ENCODE results near the gene SQSTM1. TPM values are rescaled to one million over a fixed set of nuclear protein-coding genes. Genes with fewer than 3 reads are reported as not detected.
"Not testable (repeated sequence)": the region's sequence is repeated elsewhere in the genome, so short reads cannot be mapped to it uniquely, and the experiment has no call there.

The SQSTM1 gene
- polyA plus RNA-seq, 3 donors = 149 to 259 (median 177) TPM

- 84 to 94% (median 85%) methylated on average over 15 of the region's 15 CpGs for WGBS, 3 donors
- H3K27ac ChIP-seq (ENCODE audit: low read depth, low read length) = no peak overlapping the region
Measured at GRCh38 chr5:179865491-179866240, 45.0 kb downstream of the SQSTM1 start.

- WGBS, 3 donors = 81 to 86% (median 86%) methylated on average over 21 of the region's 21 CpGs
- no peak overlapping the region for H3K27ac ChIP-seq (ENCODE audit: low read depth, low read length)
Measured at GRCh38 chr5:179866241-179867078, 45.8 kb downstream of the SQSTM1 start.

GRCh38 chr5:179867079-179867465 lies 46.4 kb downstream of the SQSTM1 start:
- 89 to 91% (median 90%) methylated on average over 6 of the region's 6 CpGs for WGBS, 3 donors
- H3K27ac ChIP-seq (ENCODE audit: low read depth, low read length) = no peak overlapping the region

- 85 to 91% (median 90%) methylated on average over 10 to 11 of the region's 11 CpGs for WGBS, 3 donors
- no peak overlapping the region for H3K27ac ChIP-seq (ENCODE audit: low read depth, low read length)
Measured at GRCh38 chr5:179867476-179867875, 46.8 kb downstream of the SQSTM1 start.

GRCh38 chr5:179868541-179868940 lies 47.8 kb downstream of the SQSTM1 start:
- WGBS, 3 donors = 92 to 98% (median 97%) methylated on average over 14 of the region's 14 CpGs
- no peak overlapping the region for H3K27ac ChIP-seq (ENCODE audit: low read depth, low read length)

- WGBS, 3 donors = 87 to 92% (median 88%) methylated on average over 5 of the region's 5 CpGs
- H3K27ac ChIP-seq (ENCODE audit: low read depth, low read length) = no peak overlapping the region
Measured at GRCh38 chr5:179869101-179869500, 48.4 kb downstream of the SQSTM1 start.

- WGBS, 3 donors = 88 to 91% (median 89%) methylated on average over 16 of the region's 16 CpGs
- no peak overlapping the region for H3K27ac ChIP-seq (ENCODE audit: low read depth, low read length)
Measured at GRCh38 chr5:179869641-179870402, 49.1 kb downstream of the SQSTM1 start.

GRCh38 chr5:179870403-179870903 lies 49.7 kb downstream of the SQSTM1 start:
- no peak overlapping the region for H3K27ac ChIP-seq (ENCODE audit: low read depth, low read length)
- 74 to 83% (median 81%) methylated on average over 17 of the region's 17 CpGs for WGBS, 3 donors

GRCh38 chr5:179870952-179871351 lies 50.2 kb downstream of the SQSTM1 start:
- H3K27ac ChIP-seq (ENCODE audit: low read depth, low read length) = no peak overlapping the region
- 82 to 92% (median 91%) methylated on average over 3 of the region's 3 CpGs for WGBS, 3 donors

GRCh38 chr5:179871533-179871932 lies 50.8 kb downstream of the SQSTM1 start:
- 71 to 91% (median 80%) methylated on average over 11 to 14 of the region's 14 CpGs for WGBS, 3 donors
- not testable (repeated sequence) for H3K27ac ChIP-seq (ENCODE audit: low read depth, low read length)

- WGBS, 3 donors = 77 to 92% (median 79%) methylated on average over 14 to 15 of the region's 18 CpGs
Measured at GRCh38 chr5:179872055-179872827, 51.5 kb downstream of the SQSTM1 start.

GRCh38 chr5:179872828-179873575 lies 52.3 kb downstream of the SQSTM1 start:
- H3K27ac ChIP-seq (ENCODE audit: low read depth, low read length) = no peak overlapping the region
- WGBS, 3 donors = 91 to 93% (median 93%) methylated on average over 14 of the region's 14 CpGs

More at GRCh38 chr5:179872055-179872827, 51.5 kb downstream of the SQSTM1 start:
- H3K27ac ChIP-seq (ENCODE audit: low read depth, low read length) = no peak overlapping the region

GRCh38 chr5:179873588-179874110 lies 52.9 kb downstream of the SQSTM1 start:
- WGBS, 3 donors = 94 to 98% (median 95%) methylated on average over 7 of the region's 7 CpGs
- no peak overlapping the region for H3K27ac ChIP-seq (ENCODE audit: low read depth, low read length)

GRCh38 chr5:179874136-179874535 lies 53.4 kb downstream of the SQSTM1 start:
- H3K27ac ChIP-seq (ENCODE audit: low read depth, low read length) = no peak overlapping the region
- 92 to 98% (median 95%) methylated on average over 3 of the region's 3 CpGs for WGBS, 3 donors

- 95 to 97% (median 96%) methylated on average over 28 of the region's 28 CpGs for WGBS, 3 donors
- H3K27ac ChIP-seq (ENCODE audit: low read depth, low read length) = no peak overlapping the region
Measured at GRCh38 chr5:179874536-179875292, 54.0 kb downstream of the SQSTM1 start.

Measured in adipose tissue (tissue), 3 donors.